Loucy (cell line): Measurements from ENCODE around the gene ZNF385C.

Experiments used
- CTCF ChIP-seq: fragments of 200-600 bp; sonication (generic); conservative IDR thresholded peaks from 2 replicates; pipeline ENCODE4 v1.5.1; 2014; ENCODE audit warnings: mild to moderate bottlenecking, antibody characterized with exemption, low read length
- EZH2phosphoT487 ChIP-seq: fragments of 200-600 bp; IDR thresholded peaks from 2 replicates; pipeline ENCODE4 v1.6.1; 2018; ENCODE audit warnings: antibody characterized with exemption, mild to moderate bottlenecking, moderate library complexity, borderline replicate concordance

- TF ChIP-seq CTCF (no peak), EZH2phosphoT487 (no peak)
Measured at GRCh38 chr17:42023524-42024349, 74.5 kb downstream of the ZNF385C start.
